ENCODE results near the gene HES7. TPM values are rescaled to one million over a fixed set of nuclear protein-coding genes. Genes with fewer than 3 reads are reported as not detected.

The HES7 gene
- total and polyA plus RNA-seq, 9 of the 15 experiments (the other 6 are each of a cell fraction or from before 2014, with no cell fraction given): 0.03 to 1.7 (median 0.14) TPM; not detected in 1

DNA sequence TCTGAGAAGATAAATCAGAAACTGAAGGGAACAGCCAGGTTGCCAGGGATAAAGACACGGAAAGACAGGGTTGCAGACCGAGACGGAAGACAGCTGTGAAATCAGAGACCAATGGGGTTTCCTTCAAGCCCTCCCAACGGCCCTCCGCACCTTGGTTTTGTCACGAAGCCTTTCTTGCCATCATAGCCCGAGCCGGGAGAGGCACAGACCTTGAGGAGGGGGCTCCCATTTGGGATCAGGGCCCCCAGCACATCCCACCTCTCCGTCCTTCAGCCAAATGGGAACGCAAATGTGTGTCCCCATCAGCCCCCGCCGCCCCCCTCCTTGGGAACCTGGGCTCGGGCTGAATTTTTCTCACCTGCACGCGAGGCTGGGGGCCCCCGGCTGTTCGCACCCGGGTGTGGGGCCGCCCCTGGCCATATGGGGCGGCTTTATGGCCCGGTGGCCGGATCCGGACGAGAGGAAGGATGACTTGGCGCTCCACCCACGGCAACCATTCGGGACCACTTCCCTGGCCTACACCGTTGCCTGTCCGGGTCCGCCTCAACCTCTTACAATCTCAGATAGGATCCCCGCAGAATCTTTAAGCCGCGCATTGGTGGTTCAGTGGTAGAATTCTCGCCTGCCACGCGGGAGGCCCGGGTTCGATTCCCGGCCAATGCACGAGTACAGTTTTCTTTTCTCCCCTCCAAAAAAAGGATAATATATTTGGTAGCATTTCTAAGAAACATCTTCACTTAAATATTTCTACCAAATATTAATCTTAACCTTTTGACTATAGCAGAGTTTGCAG, 1.4 kb upstream of the HES7 start (continued):
- TF ChIP-seq, protein P1, sequence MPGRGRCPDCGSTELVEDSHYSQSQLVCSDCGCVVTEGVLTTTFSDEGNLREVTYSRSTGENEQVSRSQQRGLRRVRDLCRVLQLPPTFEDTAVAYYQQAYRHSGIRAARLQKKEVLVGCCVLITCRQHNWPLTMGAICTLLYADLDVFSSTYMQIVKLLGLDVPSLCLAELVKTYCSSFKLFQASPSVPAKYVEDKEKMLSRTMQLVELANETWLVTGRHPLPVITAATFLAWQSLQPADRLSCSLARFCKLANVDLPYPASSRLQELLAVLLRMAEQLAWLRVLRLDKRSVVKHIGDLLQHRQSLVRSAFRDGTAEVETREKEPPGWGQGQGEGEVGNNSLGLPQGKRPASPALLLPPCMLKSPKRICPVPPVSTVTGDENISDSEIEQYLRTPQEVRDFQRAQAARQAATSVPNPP (IDR thresholded peaks at IDR 0.05; ENCODE audit: borderline replicate concordance, insufficient read depth, insufficient read length): no peak
- peak; percentile 74 for TF ChIP-seq TEAD4 (IDR thresholded peaks at IDR 0.05; ENCODE audit: low read length)
- no peak for TF ChIP-seq TEAD4 (CRISPR knock-in tag; IDR thresholded peaks at IDR 0.05; ENCODE audit: borderline replicate concordance)
- TF ChIP-seq BRF1 (IDR thresholded peaks at IDR 0.05; ENCODE audit: borderline replicate concordance, extremely low read depth, insufficient read length): peak; percentile 44
- peak in 1 of 2 experiments; percentile 85; a peak in 1 of 4 replicates for TF ChIP-seq HDAC1 (IDR thresholded peaks at IDR 0.05)
- TF ChIP-seq TBP (optimal IDR thresholded peaks at IDR 0.05; ENCODE audit: low read depth, low read length): peak; percentile 100
- TF ChIP-seq TAF7 (tag; IDR thresholded peaks at IDR 0.05): no peak
- no peak for TF ChIP-seq RBM15 (IDR thresholded peaks at IDR 0.05; ENCODE audit: insufficient read depth, low read length)
- 0 out of 2 replicates have a peak, but pooled peaks have one; percentile 2 for TF ChIP-seq BCOR (IDR thresholded peaks at IDR 0.05)
- no peak for TF ChIP-seq HLTF (IDR thresholded peaks at IDR 0.05)
- TF ChIP-seq BRD4 (IDR thresholded peaks at IDR 0.05): peak; percentile 70; the same call in 1 of the 2 replicates
- no peak for TF ChIP-seq NR4A1 (CRISPR knock-in tag; IDR thresholded peaks at IDR 0.05)
- no peak for TF ChIP-seq NR4A1 (tag; IDR thresholded peaks at IDR 0.05)
- 0 out of 2 replicates have a peak, but pooled peaks have one; percentile 39 for TF ChIP-seq GABPA (tag; conservative IDR thresholded peaks at IDR 0.05; ENCODE audit: low read depth)
- TF ChIP-seq, protein P2, sequence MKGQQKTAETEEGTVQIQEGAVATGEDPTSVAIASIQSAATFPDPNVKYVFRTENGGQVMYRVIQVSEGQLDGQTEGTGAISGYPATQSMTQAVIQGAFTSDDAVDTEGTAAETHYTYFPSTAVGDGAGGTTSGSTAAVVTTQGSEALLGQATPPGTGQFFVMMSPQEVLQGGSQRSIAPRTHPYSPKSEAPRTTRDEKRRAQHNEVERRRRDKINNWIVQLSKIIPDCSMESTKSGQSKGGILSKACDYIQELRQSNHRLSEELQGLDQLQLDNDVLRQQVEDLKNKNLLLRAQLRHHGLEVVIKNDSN (CRISPR knock-in tag; IDR thresholded peaks at IDR 0.05): no peak
- TF ChIP-seq, protein P3, sequence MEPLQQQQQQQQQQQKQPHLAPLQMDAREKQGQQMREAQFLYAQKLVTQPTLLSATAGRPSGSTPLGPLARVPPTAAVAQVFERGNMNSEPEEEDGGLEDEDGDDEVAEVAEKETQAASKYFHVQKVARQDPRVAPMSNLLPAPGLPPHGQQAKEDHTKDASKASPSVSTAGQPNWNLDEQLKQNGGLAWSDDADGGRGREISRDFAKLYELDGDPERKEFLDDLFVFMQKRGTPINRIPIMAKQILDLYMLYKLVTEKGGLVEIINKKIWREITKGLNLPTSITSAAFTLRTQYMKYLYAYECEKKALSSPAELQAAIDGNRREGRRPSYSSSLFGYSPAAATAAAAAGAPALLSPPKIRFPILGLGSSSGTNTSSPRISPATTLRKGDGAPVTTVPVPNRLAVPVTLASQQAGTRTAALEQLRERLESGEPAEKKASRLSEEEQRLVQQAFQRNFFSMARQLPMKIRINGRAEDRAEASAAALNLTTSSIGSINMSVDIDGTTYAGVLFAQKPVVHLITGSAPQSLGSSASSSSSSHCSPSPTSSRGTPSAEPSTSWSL (CRISPR knock-in tag; IDR thresholded peaks at IDR 0.05; ENCODE audit: borderline replicate concordance): no peak
- no peak for TF ChIP-seq ZNF274 (IDR thresholded peaks at IDR 0.05; ENCODE audit: borderline replicate concordance, low read depth, low read length)
- TF ChIP-seq, protein P4, sequence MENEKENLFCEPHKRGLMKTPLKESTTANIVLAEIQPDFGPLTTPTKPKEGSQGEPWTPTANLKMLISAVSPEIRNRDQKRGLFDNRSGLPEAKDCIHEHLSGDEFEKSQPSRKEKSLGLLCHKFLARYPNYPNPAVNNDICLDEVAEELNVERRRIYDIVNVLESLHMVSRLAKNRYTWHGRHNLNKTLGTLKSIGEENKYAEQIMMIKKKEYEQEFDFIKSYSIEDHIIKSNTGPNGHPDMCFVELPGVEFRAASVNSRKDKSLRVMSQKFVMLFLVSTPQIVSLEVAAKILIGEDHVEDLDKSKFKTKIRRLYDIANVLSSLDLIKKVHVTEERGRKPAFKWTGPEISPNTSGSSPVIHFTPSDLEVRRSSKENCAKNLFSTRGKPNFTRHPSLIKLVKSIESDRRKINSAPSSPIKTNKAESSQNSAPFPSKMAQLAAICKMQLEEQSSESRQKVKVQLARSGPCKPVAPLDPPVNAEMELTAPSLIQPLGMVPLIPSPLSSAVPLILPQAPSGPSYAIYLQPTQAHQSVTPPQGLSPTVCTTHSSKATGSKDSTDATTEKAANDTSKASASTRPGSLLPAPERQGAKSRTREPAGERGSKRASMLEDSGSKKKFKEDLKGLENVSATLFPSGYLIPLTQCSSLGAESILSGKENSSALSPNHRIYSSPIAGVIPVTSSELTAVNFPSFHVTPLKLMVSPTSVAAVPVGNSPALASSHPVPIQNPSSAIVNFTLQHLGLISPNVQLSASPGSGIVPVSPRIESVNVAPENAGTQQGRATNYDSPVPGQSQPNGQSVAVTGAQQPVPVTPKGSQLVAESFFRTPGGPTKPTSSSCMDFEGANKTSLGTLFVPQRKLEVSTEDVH (IDR thresholded peaks at IDR 0.05; ENCODE audit: low read depth, partially characterized antibody): peak; percentile 53
- no peak for TF ChIP-seq MEF2D (tag; conservative IDR thresholded peaks at IDR 0.05; ENCODE audit: low read depth)
- no peak for TF ChIP-seq MAFK (IDR thresholded peaks at IDR 0.05; ENCODE audit: low read length)
- peak; percentile 72; the same call in 1 of the 2 replicates for TF ChIP-seq GATAD2B (IDR thresholded peaks at IDR 0.05; ENCODE audit: borderline replicate concordance)
- no peak for TF ChIP-seq COPS2 (conservative IDR thresholded peaks at IDR 0.05)
- TF ChIP-seq ARNT (IDR thresholded peaks at IDR 0.05): peak in 1 of 2 experiments; percentile 50; a peak in 1 of 4 replicates
- 0 out of 2 replicates have a peak, but pooled peaks have one; percentile 33 for TF ChIP-seq ELF2 (CRISPR knock-in tag; IDR thresholded peaks at IDR 0.05)

Measured in K562 (cell line).